ENCODE data around the gene RERG.
"Not testable (repeated sequence)": the region's sequence is repeated elsewhere in the genome, so short reads cannot be mapped to it uniquely, and the experiment has no call there.

RERG gene

GRCh38 chr12:15131431-15131830, 89.8 kb downstream of the RERG start:
- no peak for DNase-seq

GRCh38 chr12:15130541-15130940, 90.7 kb downstream of the RERG start:
- DNase-seq = no peak

- no peak for DNase-seq
Measured at GRCh38 chr12:15123401-15123800, 97.8 kb downstream of the RERG start.

- DNase-seq = no peak
Measured at GRCh38 chr12:15122344-15122743, 98.9 kb downstream of the RERG start.

GRCh38 chr12:15118955-15119354, 102.3 kb downstream of the RERG start:
- DNase-seq = no peak

GRCh38 chr12:15116983-15117382, 104.2 kb downstream of the RERG start:
- DNase-seq = no peak

- DNase-seq = no peak
Measured at GRCh38 chr12:15116086-15116485, 105.1 kb downstream of the RERG start.

- no peak for DNase-seq
Measured at GRCh38 chr12:15115434-15115833, 105.8 kb downstream of the RERG start.

- DNase-seq = no peak
Measured at GRCh38 chr12:15114501-15114900, 106.7 kb downstream of the RERG start.

- DNase-seq = no peak
Measured at GRCh38 chr12:15092826-15093225, 128.4 kb downstream of the RERG start.

- no peak for DNase-seq
Measured at GRCh38 chr12:15090441-15090840, 130.8 kb downstream of the RERG start.

GRCh38 chr12:15088105-15088504, 133.1 kb downstream of the RERG start:
- DNase-seq = no peak

GRCh38 chr12:15077751-15078150, 143.5 kb downstream of the RERG start:
- DNase-seq = not testable (repeated sequence)

- no peak for DNase-seq
Measured at GRCh38 chr12:15074351-15074750, 146.9 kb downstream of the RERG start.

GRCh38 chr12:15059123-15059522, 162.1 kb downstream of the RERG start:
- no peak for DNase-seq

Measured in stimulated activated naive CD4-positive, alpha-beta T cell treated with Interleukin-2 at 50 U/mL for 16 hours (primary cell).